HEK293 (cell line): ENCODE measurements around the gene C19orf38.
"Not testable (repeated sequence)": the region's sequence is repeated elsewhere in the genome, so short reads cannot be mapped to it uniquely, and the experiment has no call there.

Source experiments
- CTCF ChIA-PET: fragments of 350-600 bp; formaldehyde crosslinking; extraction: SDS; loops from one replicate; lab custom pipeline; 2021; ENCODE audit warnings: antibody characterized with exemption; lab: Yijun Ruan, JAX
- POLR2A ChIA-PET: fragments of 300-600 bp; formaldehyde crosslinking; extraction: SDS; loops from one replicate; lab custom pipeline; 2020; ENCODE audit warnings: antibody characterized with exemption, inconsistent platforms; lab: Yijun Ruan, JAX
- H3K27ac ChIP-seq: fragments of 200-500 bp; sonication (Bioruptor generic); 2 replicates; pipeline ENCODE4 v1.5.1; 2014; ENCODE audit warnings: low read depth, low read length, control low read depth, inconsistent platforms; ENCODE audit errors: extremely low read depth
- H3K36me3 ChIP-seq, 2 experiments: fragments of 200-500 bp in 1 of 2; sonication (Bioruptor generic) in 1 of 2; 1 replicate in 1 of 2; 2 replicates in 1 of 2; pipeline ENCODE4 v1.5.1; 2014 to 2017; ENCODE audit warnings: inconsistent platforms in 2 of 2, low read length in 2 of 2; ENCODE audit not compliant: control insufficient read depth in 2 of 2, insufficient read depth in 1 of 2
- H3K4me1 ChIP-seq: fragments of 200-500 bp; sonication (Bioruptor generic); 2 replicates; pipeline ENCODE4 v1.5.1; 2014; ENCODE audit warnings: mild to moderate bottlenecking, low read length, inconsistent platforms; ENCODE audit not compliant: control insufficient read depth, insufficient read depth
- H3K4me3 ChIP-seq: 2 replicates; pipeline ENCODE4 v1.5.1; 2011; ENCODE audit warnings: low read depth, mild to moderate bottlenecking, control low read depth, low read length, moderate library complexity
- H3K9me3 ChIP-seq: fragments of 200-500 bp; sonication (Bioruptor generic); 2 replicates; pipeline ENCODE4 v1.5.1; 2014; ENCODE audit warnings: low read depth, low read length, inconsistent platforms; ENCODE audit not compliant: control insufficient read depth, insufficient read depth
- GFI1B ChIP-seq: fragments of 450-650 bp; formaldehyde crosslinking; IDR thresholded peaks from 2 replicates; pipeline ENCODE4 v1.5.1; 2016; ENCODE audit warnings: missing biosample characterization, missing genetic modification characterization
- GLI4 ChIP-seq: fragments of 450-650 bp; formaldehyde crosslinking; IDR thresholded peaks from 2 replicates; pipeline ENCODE4 v1.5.1; 2016; ENCODE audit warnings: missing biosample characterization, missing genetic modification characterization
- OVOL3 ChIP-seq: fragments of 450-650 bp; formaldehyde crosslinking; IDR thresholded peaks from 2 replicates; pipeline ENCODE4 v1.5.1; 2016; ENCODE audit warnings: missing biosample characterization, missing genetic modification characterization
- ZBTB48 ChIP-seq: fragments of 450-650 bp; formaldehyde crosslinking; IDR thresholded peaks from 2 replicates; pipeline ENCODE4 v1.5.1; 2016; ENCODE audit warnings: missing biosample characterization, missing genetic modification characterization
- ZEB2 ChIP-seq: fragments of 450-650 bp; formaldehyde crosslinking; IDR thresholded peaks from 2 replicates; pipeline ENCODE4 v1.5.1; 2016; ENCODE audit warnings: missing biosample characterization, missing genetic modification characterization
- ZNF112 ChIP-seq: fragments of 450-650 bp; formaldehyde crosslinking; IDR thresholded peaks from 2 replicates; pipeline ENCODE4 v1.5.0; 2017; ENCODE audit warnings: missing biosample characterization, missing genetic modification characterization
- ZNF121 ChIP-seq: fragments of 450-650 bp; formaldehyde crosslinking; IDR thresholded peaks from 2 replicates; pipeline ENCODE4 v1.5.1; 2016; ENCODE audit warnings: missing biosample characterization, missing genetic modification characterization
- ZNF302 ChIP-seq: fragments of 450-650 bp; formaldehyde crosslinking; IDR thresholded peaks from 2 replicates; pipeline ENCODE4 v1.5.1; 2016; ENCODE audit warnings: missing biosample characterization, missing genetic modification characterization, low read depth
- ZNF341 ChIP-seq: fragments of 450-650 bp; formaldehyde crosslinking; IDR thresholded peaks from 2 replicates; pipeline ENCODE4; 2016; ENCODE audit warnings: low read depth, missing biosample characterization, missing genetic modification characterization
- ZNF350 ChIP-seq: fragments of 450-650 bp; formaldehyde crosslinking; IDR thresholded peaks from 2 replicates; pipeline ENCODE4 v1.5.0; 2017; ENCODE audit warnings: missing biosample characterization, mild to moderate bottlenecking, missing genetic modification characterization
- ZNF354C ChIP-seq: fragments of 450-650 bp; formaldehyde crosslinking; IDR thresholded peaks from 2 replicates; pipeline ENCODE4 v1.5.1; 2016; ENCODE audit warnings: missing biosample characterization, missing genetic modification characterization, low read depth, borderline replicate concordance
- ZNF394 ChIP-seq: fragments of 450-650 bp; formaldehyde crosslinking; IDR thresholded peaks from 2 replicates; pipeline ENCODE4 v1.5.1; 2016; ENCODE audit warnings: missing biosample characterization, missing genetic modification characterization, mild to moderate bottlenecking, moderate library complexity, borderline replicate concordance
- ZNF610 ChIP-seq: fragments of 450-650 bp; formaldehyde crosslinking; IDR thresholded peaks from 2 replicates; pipeline ENCODE4 v1.5.1; 2016; ENCODE audit warnings: missing biosample characterization, missing genetic modification characterization, borderline replicate concordance
- ZNF777 ChIP-seq: fragments of 450-650 bp; formaldehyde crosslinking; IDR thresholded peaks from 2 replicates; pipeline ENCODE4 v1.5.1; 2017; ENCODE audit warnings: missing biosample characterization, missing genetic modification characterization, borderline replicate concordance
- ZXDB ChIP-seq: fragments of 450-650 bp; formaldehyde crosslinking; IDR thresholded peaks from 2 replicates; pipeline ENCODE4 v1.5.1; 2016; ENCODE audit warnings: missing biosample characterization, missing genetic modification characterization
- TF ChIP-seq, protein P1 (sequence below): IDR thresholded peaks from 2 replicates; pipeline ENCODE4 v1.6.1; 2011; ENCODE audit warnings: mild to moderate bottlenecking, low read depth, low read length, borderline replicate concordance
- TF ChIP-seq, protein P2 (sequence below): fragments of 450-650 bp; formaldehyde crosslinking; IDR thresholded peaks from 2 replicates; pipeline ENCODE4 v1.5.1; 2016; ENCODE audit warnings: missing biosample characterization, missing genetic modification characterization
- TF ChIP-seq, protein P3 (sequence below): fragments of 450-650 bp; formaldehyde crosslinking; IDR thresholded peaks from 2 replicates; pipeline ENCODE4 v1.5.1; 2016; ENCODE audit warnings: missing biosample characterization, missing genetic modification characterization
- TF ChIP-seq, protein P4 (sequence below): fragments of 450-650 bp; formaldehyde crosslinking; IDR thresholded peaks from 2 replicates; pipeline ENCODE4 v1.5.1; 2016; ENCODE audit warnings: missing biosample characterization, missing genetic modification characterization
- TF ChIP-seq, protein P5 (sequence below): fragments of 450-650 bp; formaldehyde crosslinking; optimal IDR thresholded peaks from 2 replicates; pipeline ENCODE3; 2016; ENCODE audit warnings: missing biosample characterization, mild to moderate bottlenecking, missing genetic modification characterization

C19orf38 gene

DNA sequence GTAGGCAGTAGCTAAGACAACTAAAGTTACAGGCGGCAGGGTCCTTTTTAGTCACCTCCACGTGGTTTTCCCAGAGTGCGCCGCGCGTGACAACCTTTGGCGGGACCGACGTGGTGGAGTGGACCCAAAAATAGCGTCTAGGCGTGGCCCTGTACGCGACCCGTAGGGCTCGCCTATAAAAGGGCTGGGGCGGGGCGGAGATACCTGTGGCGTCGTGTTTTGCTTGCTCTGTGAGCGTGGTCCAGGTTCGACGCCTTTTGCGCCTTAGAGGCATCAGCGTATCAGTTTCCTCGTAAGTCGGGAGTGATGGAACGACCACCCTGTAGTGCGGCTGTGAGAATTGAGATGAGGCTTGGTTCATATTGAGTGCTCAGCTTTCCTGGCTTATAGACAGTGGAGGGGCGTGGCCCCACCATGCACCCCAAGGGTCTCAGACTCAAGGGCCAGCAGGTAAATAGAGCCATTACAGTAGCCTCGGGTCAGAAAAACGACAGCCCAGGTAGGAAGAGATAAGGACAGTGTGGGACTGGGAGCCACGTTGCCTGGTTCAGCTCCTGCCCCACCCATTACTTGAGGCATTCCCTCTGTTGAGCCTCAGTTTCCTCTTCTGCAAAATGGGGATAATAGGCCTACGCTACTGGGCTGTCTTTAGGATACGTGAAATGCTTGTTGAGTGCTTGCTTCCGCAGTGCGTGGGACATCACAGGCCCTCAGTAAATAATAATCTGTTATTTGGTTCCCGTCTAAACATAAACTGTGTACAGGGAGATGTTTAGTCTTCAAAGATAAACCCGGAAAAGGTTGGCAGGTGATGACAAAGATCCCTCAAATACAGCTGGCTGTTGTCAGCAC, 11.5 kb upstream of the C19orf38 start (continued):
- TF ChIP-seq ZNF350 (tag by site-specific recombination) (peak; percentile 100), GFI1B (tag by site-specific recombination) (no peak), ZNF112 (tag by site-specific recombination) (no peak), ZBTB48 (no peak), ZNF302 (0 out of 2 replicates have a peak, but pooled peaks have one; percentile 26), ZNF777 (peak; percentile 52; the same call in 1 of the 2 replicates), ZNF610 (tag by site-specific recombination) (peak; percentile 80; the same call in 1 of the 2 replicates), ZXDB (tag by site-specific recombination) (peak; percentile 76), GLI4 (tag by site-specific recombination) (peak; percentile 65; the same call in 1 of the 2 replicates), OVOL3 (tag by site-specific recombination) (0 out of 2 replicates have a peak, but pooled peaks have one; percentile 19)
- TF ChIP-seq, protein P1, sequence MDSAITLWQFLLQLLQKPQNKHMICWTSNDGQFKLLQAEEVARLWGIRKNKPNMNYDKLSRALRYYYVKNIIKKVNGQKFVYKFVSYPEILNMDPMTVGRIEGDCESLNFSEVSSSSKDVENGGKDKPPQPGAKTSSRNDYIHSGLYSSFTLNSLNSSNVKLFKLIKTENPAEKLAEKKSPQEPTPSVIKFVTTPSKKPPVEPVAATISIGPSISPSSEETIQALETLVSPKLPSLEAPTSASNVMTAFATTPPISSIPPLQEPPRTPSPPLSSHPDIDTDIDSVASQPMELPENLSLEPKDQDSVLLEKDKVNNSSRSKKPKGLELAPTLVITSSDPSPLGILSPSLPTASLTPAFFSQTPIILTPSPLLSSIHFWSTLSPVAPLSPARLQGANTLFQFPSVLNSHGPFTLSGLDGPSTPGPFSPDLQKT, result no peak
- TF ChIP-seq, protein P2, sequence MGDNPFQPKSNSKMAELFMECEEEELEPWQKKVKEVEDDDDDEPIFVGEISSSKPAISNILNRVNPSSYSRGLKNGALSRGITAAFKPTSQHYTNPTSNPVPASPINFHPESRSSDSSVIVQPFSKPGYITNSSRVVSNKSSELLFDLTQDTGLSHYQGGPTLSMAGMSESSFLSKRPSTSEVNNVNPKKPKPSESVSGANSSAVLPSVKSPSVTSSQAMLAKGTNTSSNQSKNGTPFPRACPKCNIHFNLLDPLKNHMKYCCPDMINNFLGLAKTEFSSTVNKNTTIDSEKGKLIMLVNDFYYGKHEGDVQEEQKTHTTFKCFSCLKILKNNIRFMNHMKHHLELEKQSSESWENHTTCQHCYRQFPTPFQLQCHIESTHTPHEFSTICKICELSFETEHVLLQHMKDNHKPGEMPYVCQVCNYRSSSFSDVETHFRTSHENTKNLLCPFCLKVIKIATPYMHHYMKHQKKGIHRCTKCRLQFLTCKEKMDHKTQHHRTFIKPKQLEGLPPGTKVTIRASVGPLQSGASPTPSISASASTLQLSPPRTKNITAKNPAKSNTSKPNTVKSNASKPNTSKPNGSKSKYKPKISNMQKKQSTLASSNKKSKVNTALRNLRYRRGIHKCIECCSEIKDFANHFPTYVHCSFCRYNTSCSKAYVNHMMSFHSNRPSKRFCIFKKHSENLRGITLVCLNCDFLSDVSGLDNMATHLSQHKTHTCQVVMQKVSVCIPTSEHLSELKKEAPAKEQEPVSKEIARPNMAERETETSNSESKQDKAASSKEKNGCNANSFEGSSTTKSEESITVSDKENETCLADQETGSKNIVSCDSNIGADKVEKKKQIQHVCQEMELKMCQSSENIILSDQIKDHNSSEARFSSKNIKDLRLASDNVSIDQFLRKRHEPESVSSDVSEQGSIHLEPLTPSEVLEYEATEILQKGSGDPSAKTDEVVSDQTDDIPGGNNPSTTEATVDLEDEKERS (tag by site-specific recombination), result peak; percentile 89

DNA sequence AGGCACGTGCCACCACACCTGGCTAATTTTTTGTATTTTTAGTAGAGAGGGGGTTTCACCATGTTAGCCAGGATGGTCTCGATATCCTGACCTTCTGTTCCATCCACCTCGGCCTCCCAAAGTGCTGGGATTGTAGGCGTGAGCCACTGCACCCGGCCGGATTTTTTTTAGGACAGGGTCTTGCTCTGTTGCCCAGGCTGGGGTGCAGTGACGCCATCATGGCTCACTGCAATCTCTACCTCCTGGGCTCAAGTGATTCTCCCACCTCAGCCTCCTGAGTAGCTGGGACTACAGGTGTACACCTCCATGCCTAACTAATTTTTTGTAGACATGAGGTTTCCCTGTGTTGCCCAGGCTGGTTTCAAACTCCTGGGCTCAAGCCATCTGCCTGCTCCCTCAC, 10.6 kb upstream of the C19orf38 start:
- not testable (repeated sequence) for H3K27ac ChIP-seq, H3K9me3 ChIP-seq, H3K4me1 ChIP-seq, H3K4me3 ChIP-seq
- POLR2A ChIA-PET, result interaction anchor here (2.5 kb wide), 1 partner anchor 26 kb away, joined by 31 read pairs; no protein-coding TSS in a partner anchor
- peaks cover 0 to 22% of the 10 kb centered on the region in 2 experiments; a peak in 2 of 3 replicates for H3K36me3 ChIP-seq
- TF ChIP-seq ZNF121 (tag by site-specific recombination), result 0 out of 2 replicates have a peak, but pooled peaks have one; percentile 37
- CTCF ChIA-PET, result interaction anchor here (0.9 to 6.9 kb wide), 3 partner anchors 21 to 35 kb away, joined by 3 to 80 read pairs (median 4); no protein-coding TSS in a partner anchor

DNA sequence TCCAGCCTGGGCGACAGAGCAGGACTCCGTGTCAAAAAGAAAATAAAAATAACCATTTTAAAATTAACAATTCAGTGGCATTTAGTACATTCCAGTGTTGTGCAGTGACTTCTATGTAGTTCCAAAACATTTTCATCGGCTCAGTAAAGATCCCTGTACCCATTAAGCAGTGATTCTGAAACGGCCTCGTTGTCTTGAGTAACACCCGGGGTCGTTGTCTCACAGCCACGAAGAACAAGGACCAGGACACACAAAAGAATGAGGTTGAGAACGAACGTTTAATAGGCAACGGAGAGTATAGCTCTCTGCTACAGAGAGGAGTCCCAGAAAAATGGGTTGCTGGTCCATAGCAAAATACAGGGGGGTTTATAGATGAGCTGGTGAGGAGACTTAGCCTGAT, 9.8 kb upstream of the C19orf38 start:
- H3K36me3 ChIP-seq, result peaks cover 0 to 14% of the 10 kb centered on the region in 2 experiments; a peak in 2 of 3 replicates
- ChIA-PET CTCF (interaction anchor here (0.6 to 6.9 kb wide), 4 partner anchors 16 to 1311 kb away, joined by 3 to 80 read pairs (median 10); no protein-coding TSS in a partner anchor), POLR2A (interaction anchor here (0.6 kb wide), 1 partner anchor 26 kb away, joined by 3 read pairs; no protein-coding TSS in a partner anchor)
- H3K27ac ChIP-seq, result no peak overlapping the region
- H3K4me1 ChIP-seq, result no peaks in the 10 kb centered on the region
- H3K9me3 ChIP-seq, result no peaks in the 10 kb centered on the region
- no peak overlapping the region for H3K4me3 ChIP-seq
- TF ChIP-seq, protein P3, sequence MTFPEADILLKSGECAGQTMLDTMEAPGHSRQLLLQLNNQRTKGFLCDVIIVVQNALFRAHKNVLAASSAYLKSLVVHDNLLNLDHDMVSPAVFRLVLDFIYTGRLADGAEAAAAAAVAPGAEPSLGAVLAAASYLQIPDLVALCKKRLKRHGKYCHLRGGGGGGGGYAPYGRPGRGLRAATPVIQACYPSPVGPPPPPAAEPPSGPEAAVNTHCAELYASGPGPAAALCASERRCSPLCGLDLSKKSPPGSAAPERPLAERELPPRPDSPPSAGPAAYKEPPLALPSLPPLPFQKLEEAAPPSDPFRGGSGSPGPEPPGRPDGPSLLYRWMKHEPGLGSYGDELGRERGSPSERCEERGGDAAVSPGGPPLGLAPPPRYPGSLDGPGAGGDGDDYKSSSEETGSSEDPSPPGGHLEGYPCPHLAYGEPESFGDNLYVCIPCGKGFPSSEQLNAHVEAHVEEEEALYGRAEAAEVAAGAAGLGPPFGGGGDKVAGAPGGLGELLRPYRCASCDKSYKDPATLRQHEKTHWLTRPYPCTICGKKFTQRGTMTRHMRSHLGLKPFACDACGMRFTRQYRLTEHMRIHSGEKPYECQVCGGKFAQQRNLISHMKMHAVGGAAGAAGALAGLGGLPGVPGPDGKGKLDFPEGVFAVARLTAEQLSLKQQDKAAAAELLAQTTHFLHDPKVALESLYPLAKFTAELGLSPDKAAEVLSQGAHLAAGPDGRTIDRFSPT (tag by site-specific recombination), result no peak
- no peak for TF ChIP-seq ZNF394 (tag by site-specific recombination)
- no peak for TF ChIP-seq ZEB2 (tag by site-specific recombination)
- TF ChIP-seq, protein P4, sequence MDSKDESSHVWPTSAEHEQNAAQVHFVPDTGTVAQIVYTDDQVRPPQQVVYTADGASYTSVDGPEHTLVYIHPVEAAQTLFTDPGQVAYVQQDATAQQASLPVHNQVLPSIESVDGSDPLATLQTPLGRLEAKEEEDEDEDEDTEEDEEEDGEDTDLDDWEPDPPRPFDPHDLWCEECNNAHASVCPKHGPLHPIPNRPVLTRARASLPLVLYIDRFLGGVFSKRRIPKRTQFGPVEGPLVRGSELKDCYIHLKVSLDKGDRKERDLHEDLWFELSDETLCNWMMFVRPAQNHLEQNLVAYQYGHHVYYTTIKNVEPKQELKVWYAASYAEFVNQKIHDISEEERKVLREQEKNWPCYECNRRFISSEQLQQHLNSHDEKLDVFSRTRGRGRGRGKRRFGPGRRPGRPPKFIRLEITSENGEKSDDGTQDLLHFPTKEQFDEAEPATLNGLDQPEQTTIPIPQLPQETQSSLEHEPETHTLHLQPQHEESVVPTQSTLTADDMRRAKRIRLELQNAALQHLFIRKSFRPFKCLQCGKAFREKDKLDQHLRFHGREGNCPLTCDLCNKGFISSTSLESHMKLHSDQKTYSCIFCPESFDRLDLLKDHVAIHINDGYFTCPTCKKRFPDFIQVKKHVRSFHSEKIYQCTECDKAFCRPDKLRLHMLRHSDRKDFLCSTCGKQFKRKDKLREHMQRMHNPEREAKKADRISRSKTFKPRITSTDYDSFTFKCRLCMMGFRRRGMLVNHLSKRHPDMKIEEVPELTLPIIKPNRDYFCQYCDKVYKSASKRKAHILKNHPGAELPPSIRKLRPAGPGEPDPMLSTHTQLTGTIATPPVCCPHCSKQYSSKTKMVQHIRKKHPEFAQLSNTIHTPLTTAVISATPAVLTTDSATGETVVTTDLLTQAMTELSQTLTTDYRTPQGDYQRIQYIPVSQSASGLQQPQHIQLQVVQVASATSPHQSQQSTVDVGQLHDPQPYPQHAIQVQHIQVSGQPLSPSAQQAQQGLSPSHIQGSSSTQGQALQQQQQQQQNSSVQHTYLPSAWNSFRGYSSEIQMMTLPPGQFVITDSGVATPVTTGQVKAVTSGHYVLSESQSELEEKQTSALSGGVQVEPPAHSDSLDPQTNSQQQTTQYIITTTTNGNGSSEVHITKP (tag by site-specific recombination), result no peak
- TF ChIP-seq, protein P5, sequence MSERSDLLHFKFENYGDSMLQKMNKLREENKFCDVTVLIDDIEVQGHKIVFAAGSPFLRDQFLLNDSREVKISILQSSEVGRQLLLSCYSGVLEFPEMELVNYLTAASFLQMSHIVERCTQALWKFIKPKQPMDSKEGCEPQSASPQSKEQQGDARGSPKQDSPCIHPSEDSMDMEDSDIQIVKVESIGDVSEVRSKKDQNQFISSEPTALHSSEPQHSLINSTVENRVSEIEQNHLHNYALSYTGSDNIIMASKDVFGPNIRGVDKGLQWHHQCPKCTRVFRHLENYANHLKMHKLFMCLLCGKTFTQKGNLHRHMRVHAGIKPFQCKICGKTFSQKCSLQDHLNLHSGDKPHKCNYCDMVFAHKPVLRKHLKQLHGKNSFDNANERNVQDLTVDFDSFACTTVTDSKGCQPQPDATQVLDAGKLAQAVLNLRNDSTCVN, result no peak
- TF ChIP-seq ZNF341, result no peak
- TF ChIP-seq ZNF354C (tag by site-specific recombination), result no peak
